H1 (cell line): Measurements from ENCODE around the gene SP5. TPM values are rescaled to one million over a fixed set of nuclear protein-coding genes. Genes with fewer than 3 reads are reported as not detected.

ENCODE experiments used
- CTCF ChIA-PET: fragments of 300-600 bp; sonication (Branson Sonifier 250); formaldehyde crosslinking; loops from one replicate; lab custom pipeline; 2021; ENCODE audit not compliant: partially characterized antibody; lab: Charles Lee
- POLR2A ChIA-PET: fragments of 300-600 bp; sonication (Branson Sonifier 250); formaldehyde crosslinking; loops from one replicate; lab custom pipeline; 2021; ENCODE audit warnings: inconsistent platforms; ENCODE audit not compliant: partially characterized antibody; lab: Charles Lee
- DNase-seq, 2 experiments: peaks; one replicate each; pipeline versions ENCODE4 v3.0.0 to v3.0.0-alpha.2; 2010 to 2022; ENCODE audit warnings: low spot score in 2 of 2, low read depth in 1 of 2, mixed read lengths in 1 of 2
- FAIRE-seq: peaks from 2 replicates; lab custom pipeline; 2011; peaks lifted over from hg19 to GRCh38; lab: Jason Lieb, UNC
- H2AFZ ChIP-seq: 2 replicates; pipeline ENCODE4 v1.8.1; 2012; ENCODE audit warnings: low read length, inconsistent platforms
- H2AK5ac ChIP-seq: 2 replicates; pipeline ENCODE4 v1.6.1; 2013; ENCODE audit warnings: low read depth, low read length
- H2BK120ac ChIP-seq: replicated peaks from 2 replicates; pipeline ENCODE3; 2013; ENCODE audit warnings: low read depth, low read length, inconsistent platforms
- H2BK12ac ChIP-seq: 2 replicates; pipeline ENCODE4 v1.6.1; 2013; ENCODE audit warnings: low read depth, low read length
- H2BK15ac ChIP-seq: 2 replicates; pipeline ENCODE4 v1.6.1; 2013; ENCODE audit warnings: low read length
- H2BK20ac ChIP-seq: 2 replicates; pipeline ENCODE4 v1.6.1; 2013; ENCODE audit warnings: low read length
- H2BK5ac ChIP-seq: 2 replicates; pipeline ENCODE4 v1.6.1; 2013; ENCODE audit warnings: low read depth, low read length
- H3K14ac ChIP-seq: 2 replicates; pipeline ENCODE4 v1.6.1; 2013; ENCODE audit warnings: inconsistent platforms; ENCODE audit not compliant: insufficient read length
- H3K18ac ChIP-seq: 2 replicates; pipeline ENCODE4 v1.6.1; 2013; ENCODE audit warnings: low read length; ENCODE audit errors: extremely low read depth
- H3K23ac ChIP-seq: 2 replicates; pipeline ENCODE4 v1.6.1; 2013; ENCODE audit warnings: inconsistent platforms; ENCODE audit not compliant: insufficient read length
- H3K23me2 ChIP-seq: 2 replicates; pipeline ENCODE4 v1.6.1; 2013; ENCODE audit warnings: low read depth, low read length
- H3K27ac ChIP-seq: 2 replicates; pipeline ENCODE4 v1.6.1; 2011; ENCODE audit warnings: low read depth, low read length, inconsistent platforms
- H3K27me3 ChIP-seq, 4 experiments: replicated peaks in 1 of 4; 1 replicate in 1 of 4; 2 replicates in 3 of 4; pipeline versions ENCODE4 v1.6.1 to v1.8.1; 2011 to 2013; ENCODE audit warnings: low read length in 3 of 4, mild to moderate bottlenecking in 3 of 4, inconsistent platforms in 2 of 4, mixed read lengths in 2 of 4, moderate library complexity in 1 of 4; ENCODE audit not compliant: control insufficient read depth in 3 of 4, insufficient read depth in 3 of 4; ENCODE audit errors: extremely low read depth in 1 of 4
- H3K36me3 ChIP-seq, 4 experiments: 2 replicates each; pipeline versions ENCODE4 v1.6.1 to v1.8.1; 2011 to 2013; ENCODE audit warnings: mild to moderate bottlenecking in 4 of 4, low read length in 3 of 4, moderate library complexity in 2 of 4, control low read depth in 1 of 4, inconsistent platforms in 1 of 4; ENCODE audit not compliant: insufficient read depth in 4 of 4, control insufficient read depth in 2 of 4
- H3K4ac ChIP-seq: replicated peaks from 2 replicates; pipeline ENCODE3; 2013; ENCODE audit warnings: low read length, low read depth, mixed read lengths, inconsistent platforms; ENCODE audit not compliant: insufficient read length
- H3K4me1 ChIP-seq, 4 experiments: replicated peaks in 1 of 4; 1 replicate in 1 of 4; 2 replicates in 3 of 4; pipeline versions ENCODE4 v1.6.1 to v1.8.1; 2011 to 2013; ENCODE audit warnings: low read length in 3 of 4, inconsistent platforms in 2 of 4, mixed read lengths in 1 of 4; ENCODE audit not compliant: insufficient read depth in 4 of 4, control insufficient read depth in 3 of 4
- H3K4me2 ChIP-seq, 2 experiments: 2 replicates each; pipeline versions ENCODE4 v1.6.1 to v1.8.1; 2011 to 2013; ENCODE audit warnings: low read depth in 2 of 2, low read length in 2 of 2, control low read depth in 1 of 2, inconsistent platforms in 1 of 2, mild to moderate bottlenecking in 1 of 2; ENCODE audit not compliant: insufficient read depth in 1 of 2
- H3K4me3 ChIP-seq, 4 experiments: fragments of 200-600, 300-600 bp in 1 of 4; sonication (generic), shearing (Covaris generic), sonication (Bioruptor Twin) in 1 of 4; 2 replicates each; pipeline versions ENCODE4 v1.5.1 to v1.8.1; 2011 to 2016; ENCODE audit warnings: low read length in 4 of 4, low read depth in 3 of 4, control low read depth in 2 of 4, inconsistent platforms in 2 of 4, mild to moderate bottlenecking in 2 of 4, mixed read lengths in 1 of 4, moderate library complexity in 1 of 4; ENCODE audit not compliant: insufficient read depth in 2 of 4; ENCODE audit errors: extremely low read depth in 1 of 4
- H3K56ac ChIP-seq: replicated peaks from 2 replicates; pipeline ENCODE3; 2013; ENCODE audit warnings: low read depth, mild to moderate bottlenecking, mixed read lengths, low read length, inconsistent platforms; ENCODE audit not compliant: insufficient read length
- H3K79me1 ChIP-seq: 2 replicates; pipeline ENCODE4 v1.6.1; 2013; ENCODE audit warnings: low read depth, low read length, control low read depth
- H3K79me2 ChIP-seq, 2 experiments: 2 replicates each; pipeline versions ENCODE4 v1.6.1 to v1.8.1; 2012 to 2013; ENCODE audit warnings: low read length in 2 of 2, mild to moderate bottlenecking in 2 of 2, inconsistent platforms in 1 of 2; ENCODE audit not compliant: insufficient read depth in 2 of 2, control insufficient read depth in 1 of 2
- H3K9ac ChIP-seq, 4 experiments: replicated peaks in 1 of 4; 1 replicate in 1 of 4; 2 replicates in 3 of 4; pipeline versions ENCODE4 v1.6.1 to v1.8.1; 2011 to 2013; ENCODE audit warnings: low read depth in 3 of 4, low read length in 3 of 4, control low read depth in 2 of 4, mild to moderate bottlenecking in 2 of 4, moderate library complexity in 2 of 4, inconsistent platforms in 1 of 4; ENCODE audit errors: extremely low read depth in 1 of 4
- H3K9me3 ChIP-seq, 2 experiments: 2 replicates each; pipeline versions ENCODE4 v1.6.1 to v1.8.1; 2012 to 2013; ENCODE audit warnings: mild to moderate bottlenecking in 2 of 2, moderate library complexity in 2 of 2, control low read depth in 1 of 2, inconsistent platforms in 1 of 2, low read depth in 1 of 2, low read length in 1 of 2, mixed read lengths in 1 of 2; ENCODE audit not compliant: insufficient read depth in 2 of 2
- H4K20me1 ChIP-seq, 2 experiments: replicated peaks in 1 of 2; 2 replicates each; pipeline versions ENCODE3 to v1.8.1; 2011 to 2013; ENCODE audit warnings: inconsistent platforms in 2 of 2, low read length in 2 of 2, mild to moderate bottlenecking in 1 of 2; ENCODE audit not compliant: insufficient read depth in 2 of 2, control insufficient read depth in 1 of 2
- H4K5ac ChIP-seq: 2 replicates; pipeline ENCODE4 v1.6.1; 2013; ENCODE audit warnings: low read length, low read depth, mixed read lengths, inconsistent platforms; ENCODE audit not compliant: insufficient read length
- H4K8ac ChIP-seq: 2 replicates; pipeline ENCODE4 v1.8.0; 2013; ENCODE audit warnings: mild to moderate bottlenecking, moderate library complexity, low read length, inconsistent platforms; ENCODE audit not compliant: insufficient read depth; ENCODE audit errors: extremely low read depth
- H4K91ac ChIP-seq: replicated peaks from 2 replicates; pipeline ENCODE3; 2013; ENCODE audit warnings: low read length, mixed read lengths, inconsistent platforms; ENCODE audit not compliant: insufficient read length
- CHD2 ChIP-seq: IDR thresholded peaks from 2 replicates; pipeline ENCODE4 v1.6.1; 2012; ENCODE audit warnings: low read length, improper control_type of control experiment
- EZH2 ChIP-seq: fragments of 200-600 bp; sonication (generic); IDR thresholded peaks from 2 replicates; pipeline ENCODE4 v1.7.1; 2012; ENCODE audit warnings: low read depth, mild to moderate bottlenecking, moderate library complexity, low read length, inconsistent platforms; ENCODE audit not compliant: severe bottlenecking
- NRF1 ChIP-seq: IDR thresholded peaks from 2 replicates; pipeline ENCODE4 v1.6.1; 2011; ENCODE audit warnings: mild to moderate bottlenecking, low read depth, low read length, improper control_type of control experiment
- RNF2 ChIP-seq: fragments of 200-900, 300-1000 bp; sonication (generic); IDR thresholded peaks from 2 replicates; pipeline ENCODE4 v1.7.1; 2016; ENCODE audit warnings: borderline replicate concordance, low read depth, mild to moderate bottlenecking, antibody characterized with exemption, low read length; ENCODE audit not compliant: poor library complexity, severe bottlenecking; ENCODE audit errors: missing control alignments
- SRF ChIP-seq: IDR thresholded peaks from 2 replicates; pipeline ENCODE4 v1.6.1; 2011; ENCODE audit warnings: mild to moderate bottlenecking, low read depth, low read length, moderate library complexity
- WGBS, 2 experiments: shearing (Covaris generic) in 1 of 2; methylation state at CpG; one replicate each; pipeline versions ENCODE4 v1.1.6 to v1.1.7; 2013 to 2015; ENCODE audit warnings: low lambda C conversion rate in 2 of 2, mixed read lengths in 2 of 2, inconsistent platforms in 1 of 2, low coverage in 1 of 2, missing lambda C conversion rate in 1 of 2; ENCODE audit not compliant: insufficient replicate concordance in 2 of 2, insufficient coverage in 1 of 2, insufficient read length in 1 of 2; ENCODE audit errors: extremely low coverage in 1 of 2, missing lambda C conversion rate in 1 of 2; 5-methylcytosine and 5-hydroxymethylcytosine counted together
- polyA plus RNA-seq, 7 experiments: library from polyadenylated mRNA; depleted of rRNA in 3 of 7; stranded (reverse) in 5 of 7; unstranded in 2 of 7; fragments of >200 nt in 5 of 7; fragments of 200-250 nt in 2 of 7; gene quantifications; 1 replicate in 5 of 7; 2 replicates in 1 of 7; 4 replicates in 1 of 7; pipeline versions ENCODE4 v1.2.1 to v1.2.3, GENCODE V29; 2011 to 2013; ENCODE audit warnings: missing spikeins in 2 of 7, mixed read lengths in 2 of 7
- total RNA-seq: library from RNA; stranded (reverse); fragmentation: NEBNext Ultra II Directional; extraction: Animal tissue kit (Norgen Biotek cat#: 25700); gene quantifications from 2 replicates; pipeline ENCODE4 v1.2.1, GENCODE V29; 2021

Gene SP5
- total and polyA plus RNA-seq, 2 of the 8 experiments (the other 6 are each of a cell fraction or from before 2014, with no cell fraction given), result 0.17 TPM; not detected in 1

DNA sequence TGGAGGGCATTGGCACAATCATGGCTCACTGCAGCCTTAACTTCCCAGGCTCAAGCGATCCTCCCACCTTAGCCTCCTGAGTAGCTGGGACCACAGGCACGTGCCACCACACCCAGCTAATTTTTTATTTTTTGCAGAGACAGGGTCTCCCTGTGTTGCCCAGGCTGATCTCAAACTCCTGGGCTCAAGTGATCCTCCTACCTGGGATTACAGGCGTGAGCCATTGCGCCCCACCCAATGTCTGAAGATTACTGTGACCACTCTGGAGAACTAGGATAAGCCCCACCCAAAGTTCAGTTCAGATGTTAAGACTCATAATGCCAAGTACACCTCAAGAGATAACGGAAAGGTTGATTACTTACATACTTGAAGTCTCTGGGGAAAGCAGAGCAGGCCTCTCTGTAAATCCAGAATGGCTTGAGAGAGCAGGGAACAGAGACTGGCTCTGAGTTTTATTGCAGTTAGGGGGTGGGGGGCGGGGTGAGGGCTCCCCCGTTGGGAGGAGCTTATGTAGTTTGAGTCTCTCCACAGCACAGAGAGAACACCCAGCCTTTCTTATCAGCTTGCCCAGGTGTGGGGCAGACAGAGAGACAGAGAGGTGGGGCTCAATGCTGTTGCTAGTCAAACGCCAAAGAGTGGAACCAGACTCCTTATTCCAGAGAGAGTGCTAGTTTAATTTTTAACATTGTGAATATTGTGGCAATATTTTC lies 28.5 kb downstream of the SP5 start:
- Histone ChIP-seq H3K4me1 (no peaks in the 10 kb centered on the region), H3K14ac (no peak overlapping the region), H2AFZ (no peak overlapping the region), H3K4ac (no peak overlapping the region), H3K9ac (no peak overlapping the region), H3K79me2 (no peaks in the 10 kb centered on the region), H3K4me3 (no peak overlapping the region), H4K20me1 (no peaks in the 10 kb centered on the region), H3K56ac (no peak overlapping the region), H3K36me3 (no peaks in the 10 kb centered on the region), H4K5ac (no peak overlapping the region), H2BK12ac (no peak overlapping the region), H3K4me2 (no peak overlapping the region), H2BK120ac (no peak overlapping the region), H4K91ac (no peak overlapping the region), H2BK20ac (no peak overlapping the region), H2BK5ac (no peak overlapping the region), H3K27me3 (no peaks in the 10 kb centered on the region), H3K18ac (no peak overlapping the region), H2AK5ac (no peak overlapping the region), H3K79me1 (no peaks in the 10 kb centered on the region), H3K9me3 (no peaks in the 10 kb centered on the region), H2BK15ac (no peak overlapping the region), H4K8ac (no peak overlapping the region), H3K23ac (no peak overlapping the region), H3K23me2 (no peaks in the 10 kb centered on the region; the same call in 1 of the 2 replicates), H3K27ac (no peak overlapping the region)
- CTCF ChIA-PET, result interaction anchor here (1.5 kb wide), 1 partner anchor 48 kb away, joined by 4 read pairs; no protein-coding TSS in a partner anchor
- DNase-seq (no peak), FAIRE-seq (no peak)
- 73% methylated on average over 8 of the region's 8 CpGs; no CpG with 5 or more reads in 1 of the 2 experiments for WGBS, 2 experiments
- POLR2A ChIA-PET, result interaction anchor here (0.7 kb wide), 1 partner anchor 20 kb away, joined by 3 read pairs; no protein-coding TSS in a partner anchor
- no peak for TF ChIP-seq RNF2
- no peak for TF ChIP-seq CHD2
- TF ChIP-seq SRF, result no peak
- no peak for TF ChIP-seq EZH2
- TF ChIP-seq NRF1, result no peak
